Endothelial cell (in vitro differentiated cells): ENCODE data around the gene CIBAR2. TPM values are rescaled to one million over a fixed set of nuclear protein-coding genes. Genes with fewer than 3 reads are reported as not detected.

Experiments
- DNase-seq: peaks from one replicate; pipeline ENCODE4 v3.0.0; 2021; ENCODE audit warnings: low spot score
- H3K27ac Mint-ChIP-seq: one replicate; pipeline ENCODE4 v1.8.0; 2021; ENCODE audit warnings: mixed read lengths, inconsistent platforms; ENCODE audit not compliant: unreplicated experiment
- H3K27me3 Mint-ChIP-seq: one replicate; pipeline ENCODE4 v1.8.0; 2021; ENCODE audit warnings: mild to moderate bottlenecking, moderate library complexity, mixed read lengths, inconsistent platforms; ENCODE audit not compliant: unreplicated experiment
- H3K36me3 Mint-ChIP-seq: one replicate; pipeline ENCODE4 v1.8.0; 2021; ENCODE audit warnings: mild to moderate bottlenecking, low read depth, mixed read lengths, inconsistent platforms; ENCODE audit not compliant: unreplicated experiment
- H3K4me1 Mint-ChIP-seq: one replicate; pipeline ENCODE4 v1.8.0; 2021; ENCODE audit warnings: mild to moderate bottlenecking, mixed read lengths, inconsistent platforms; ENCODE audit not compliant: unreplicated experiment
- H3K4me3 Mint-ChIP-seq: one replicate; pipeline ENCODE4 v1.8.0; 2021; ENCODE audit warnings: mild to moderate bottlenecking, mixed read lengths, inconsistent platforms; ENCODE audit not compliant: unreplicated experiment
- H3K9me3 Mint-ChIP-seq: one replicate; pipeline ENCODE4 v1.8.0; 2021; ENCODE audit warnings: mixed read lengths, inconsistent platforms; ENCODE audit not compliant: unreplicated experiment
- total RNA-seq: library from RNA; stranded (reverse); fragmentation: NEBNext Ultra II Directional; extraction: Animal tissue kit (Norgen Biotek cat#: 25700); gene quantifications from one replicate; pipeline ENCODE4 v1.2.1, GENCODE V29; 2021; ENCODE audit not compliant: unreplicated experiment
- TF ChIP-seq, protein P1 (sequence below): fragments of 200-600 bp; sonication (generic); IDR thresholded peaks from one replicate; pipeline ENCODE4 v1.5.0; 2021; ENCODE audit warnings: antibody characterized with exemption; ENCODE audit not compliant: unreplicated experiment

The CIBAR2 gene
- total RNA-seq, 1 donor from 2014 or later, result not detected

- Mint-ChIP-seq H3K27ac (no peak overlapping the region), H3K27me3 (peaks cover 2% of the 10 kb centered on the region), H3K4me3 (no peak overlapping the region)
Measured at GRCh38 chr16:85052536-85052935, 59.7 kb downstream of the CIBAR2 start.

DNA sequence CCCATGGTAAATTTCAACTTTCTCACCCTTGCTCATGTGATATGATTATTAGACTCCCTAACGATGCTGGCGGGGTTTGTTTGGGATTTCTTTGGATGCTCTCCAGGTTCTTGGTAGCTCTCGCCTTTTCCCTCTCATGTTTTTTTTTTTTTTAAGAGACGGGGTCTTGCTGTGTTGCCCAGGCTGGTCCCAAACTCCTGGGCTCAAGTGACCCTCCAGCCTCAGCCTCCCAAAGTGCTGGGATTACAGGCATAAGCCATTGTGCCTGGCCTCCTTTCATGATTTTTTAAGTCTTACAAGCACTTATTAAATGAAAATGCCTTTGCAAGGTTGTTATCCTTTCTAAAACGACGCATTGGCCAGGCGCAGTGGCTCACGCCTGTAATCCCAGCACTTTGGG, 60.6 kb downstream of the CIBAR2 start:
- H3K9me3 Mint-ChIP-seq, result no peaks in the 10 kb centered on the region
- no peak overlapping the region for H3K4me3 Mint-ChIP-seq
- TF ChIP-seq, protein P1, sequence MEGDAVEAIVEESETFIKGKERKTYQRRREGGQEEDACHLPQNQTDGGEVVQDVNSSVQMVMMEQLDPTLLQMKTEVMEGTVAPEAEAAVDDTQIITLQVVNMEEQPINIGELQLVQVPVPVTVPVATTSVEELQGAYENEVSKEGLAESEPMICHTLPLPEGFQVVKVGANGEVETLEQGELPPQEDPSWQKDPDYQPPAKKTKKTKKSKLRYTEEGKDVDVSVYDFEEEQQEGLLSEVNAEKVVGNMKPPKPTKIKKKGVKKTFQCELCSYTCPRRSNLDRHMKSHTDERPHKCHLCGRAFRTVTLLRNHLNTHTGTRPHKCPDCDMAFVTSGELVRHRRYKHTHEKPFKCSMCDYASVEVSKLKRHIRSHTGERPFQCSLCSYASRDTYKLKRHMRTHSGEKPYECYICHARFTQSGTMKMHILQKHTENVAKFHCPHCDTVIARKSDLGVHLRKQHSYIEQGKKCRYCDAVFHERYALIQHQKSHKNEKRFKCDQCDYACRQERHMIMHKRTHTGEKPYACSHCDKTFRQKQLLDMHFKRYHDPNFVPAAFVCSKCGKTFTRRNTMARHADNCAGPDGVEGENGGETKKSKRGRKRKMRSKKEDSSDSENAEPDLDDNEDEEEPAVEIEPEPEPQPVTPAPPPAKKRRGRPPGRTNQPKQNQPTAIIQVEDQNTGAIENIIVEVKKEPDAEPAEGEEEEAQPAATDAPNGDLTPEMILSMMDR, result no peak
- peaks cover 1% of the 10 kb centered on the region for H3K4me1 Mint-ChIP-seq
- peaks cover 7% of the 10 kb centered on the region for H3K36me3 Mint-ChIP-seq
- no peak for DNase-seq
- H3K27ac Mint-ChIP-seq, result no peak overlapping the region
- peaks cover 2% of the 10 kb centered on the region for H3K27me3 Mint-ChIP-seq

More at GRCh38 chr16:85052536-85052935, 59.7 kb downstream of the CIBAR2 start:
- Mint-ChIP-seq H3K36me3 (peaks cover 7% of the 10 kb centered on the region), H3K9me3 (no peaks in the 10 kb centered on the region), H3K4me1 (no peaks in the 10 kb centered on the region)
- no peak for DNase-seq
- TF ChIP-seq, protein P1, result no peak

GRCh38 chr16:85051067-85051581, 61.1 kb downstream of the CIBAR2 start:
- Mint-ChIP-seq H3K27ac (no peak overlapping the region), H3K36me3 (peaks cover 7% of the 10 kb centered on the region), H3K9me3 (no peaks in the 10 kb centered on the region), H3K4me1 (peaks cover 7% of the 10 kb centered on the region), H3K4me3 (no peak overlapping the region), H3K27me3 (peaks cover 2% of the 10 kb centered on the region)
- TF ChIP-seq, protein P1, result no peak
- DNase-seq, result no peak

- DNase-seq, result no peak
- Mint-ChIP-seq H3K27me3 (peaks cover 2% of the 10 kb centered on the region), H3K4me1 (peaks cover 11% of the 10 kb centered on the region)
Measured at GRCh38 chr16:85049706-85050305, 62.5 kb downstream of the CIBAR2 start.

More at GRCh38 chr16:85049706-85050305, 62.5 kb downstream of the CIBAR2 start:
- Mint-ChIP-seq H3K4me3 (no peak overlapping the region), H3K9me3 (no peaks in the 10 kb centered on the region), H3K36me3 (peaks cover 7% of the 10 kb centered on the region), H3K27ac (no peak overlapping the region)
- TF ChIP-seq, protein P1, result no peak
